Neural cell (in vitro differentiated cells): ENCODE measurements around the gene RSPH1.

Experiments used
- TAF1 ChIP-seq: IDR thresholded peaks from 2 replicates; pipeline ENCODE4 v1.6.1; 2012; ENCODE audit warnings: low read depth
- TF ChIP-seq, protein P1 (sequence below): fragments of 450-650 bp; IDR thresholded peaks from 2 replicates; pipeline ENCODE4 v1.5.1; 2014; ENCODE audit warnings: antibody characterized with exemption, mild to moderate bottlenecking, moderate library complexity; ENCODE audit not compliant: poor library complexity, severe bottlenecking

GRCh38 chr21:42544544-42544943 lies 48.5 kb upstream of the RSPH1 start:
- TF ChIP-seq, protein P1, sequence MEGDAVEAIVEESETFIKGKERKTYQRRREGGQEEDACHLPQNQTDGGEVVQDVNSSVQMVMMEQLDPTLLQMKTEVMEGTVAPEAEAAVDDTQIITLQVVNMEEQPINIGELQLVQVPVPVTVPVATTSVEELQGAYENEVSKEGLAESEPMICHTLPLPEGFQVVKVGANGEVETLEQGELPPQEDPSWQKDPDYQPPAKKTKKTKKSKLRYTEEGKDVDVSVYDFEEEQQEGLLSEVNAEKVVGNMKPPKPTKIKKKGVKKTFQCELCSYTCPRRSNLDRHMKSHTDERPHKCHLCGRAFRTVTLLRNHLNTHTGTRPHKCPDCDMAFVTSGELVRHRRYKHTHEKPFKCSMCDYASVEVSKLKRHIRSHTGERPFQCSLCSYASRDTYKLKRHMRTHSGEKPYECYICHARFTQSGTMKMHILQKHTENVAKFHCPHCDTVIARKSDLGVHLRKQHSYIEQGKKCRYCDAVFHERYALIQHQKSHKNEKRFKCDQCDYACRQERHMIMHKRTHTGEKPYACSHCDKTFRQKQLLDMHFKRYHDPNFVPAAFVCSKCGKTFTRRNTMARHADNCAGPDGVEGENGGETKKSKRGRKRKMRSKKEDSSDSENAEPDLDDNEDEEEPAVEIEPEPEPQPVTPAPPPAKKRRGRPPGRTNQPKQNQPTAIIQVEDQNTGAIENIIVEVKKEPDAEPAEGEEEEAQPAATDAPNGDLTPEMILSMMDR = no peak
- TF ChIP-seq TAF1 = no peak
